OCI-LY3 (cell line): ENCODE results near the gene MAP3K3.

Experiments
- H2AFZ ChIP-seq: fragments of 200-600, 300-600 bp; shearing (Covaris generic); 2 replicates; pipeline ENCODE4 v1.6.0; 2014; ENCODE audit warnings: antibody characterized with exemption, low read depth, low read length
- H3K27ac ChIP-seq: fragments of 200-600, 300-600 bp; sonication (generic); 2 replicates; pipeline ENCODE4 v1.5.1; 2014; ENCODE audit warnings: mild to moderate bottlenecking, low read length, moderate library complexity, mixed read lengths
- H3K27me3 ChIP-seq: fragments of 200-600, 300-600 bp; sonication (generic); 2 replicates; pipeline ENCODE4 v1.6.1; 2014; ENCODE audit warnings: low read depth, low read length, mixed read lengths
- H3K36me3 ChIP-seq: fragments of 200-600, 300-600 bp; sonication (generic); replicated peaks from 2 replicates; pipeline ENCODE3; 2014; ENCODE audit warnings: low read depth, low read length, mixed read lengths
- H3K4me1 ChIP-seq: fragments of 300-600, 200-600 bp; sonication (generic); 2 replicates; pipeline ENCODE4 v1.6.1; 2014; ENCODE audit warnings: low read length, mixed read lengths
- H3K4me2 ChIP-seq: fragments of 200-600, 300-600 bp; sonication (generic); 2 replicates; pipeline ENCODE4 v1.6.1; 2014; ENCODE audit warnings: low read length, mixed read lengths
- H3K4me3 ChIP-seq: fragments of 300-600, 200-600 bp; sonication (generic); 2 replicates; pipeline ENCODE4 v1.5.1; 2014; ENCODE audit warnings: antibody characterized with exemption, mild to moderate bottlenecking, low read length, moderate library complexity
- H3K79me2 ChIP-seq: fragments of 300-600, 200-600 bp; shearing (Covaris generic); 2 replicates; pipeline ENCODE4 v1.6.1; 2014; ENCODE audit warnings: mild to moderate bottlenecking, low read length, mixed read lengths
- H3K9ac ChIP-seq: fragments of 300-600, 200-600 bp; shearing (Covaris generic); 2 replicates; pipeline ENCODE4 v1.6.0; 2014; ENCODE audit warnings: mild to moderate bottlenecking, low read length, moderate library complexity
- H3K9me3 ChIP-seq: fragments of 200-600, 300-600 bp; shearing (Covaris generic); 2 replicates; pipeline ENCODE4 v1.6.1; 2014; ENCODE audit warnings: low read length, mixed read lengths; ENCODE audit not compliant: insufficient read depth
- H4K20me1 ChIP-seq: fragments of 200-600, 300-600 bp; sonication (generic); 2 replicates; pipeline ENCODE4 v1.6.1; 2016; ENCODE audit warnings: low read length, mixed read lengths; ENCODE audit not compliant: insufficient read depth
- CTCF ChIP-seq: fragments of 200-600, 300-600 bp; sonication (generic); IDR thresholded peaks from 2 replicates; pipeline ENCODE4 v1.5.1; 2014; ENCODE audit warnings: antibody characterized with exemption, low read length, low read depth
- EZH2phosphoT487 ChIP-seq: fragments of 200-600 bp; shearing (Covaris generic); IDR thresholded peaks from 2 replicates; pipeline ENCODE4 v1.6.1; 2018; ENCODE audit warnings: antibody characterized with exemption, mixed run types, low read depth

The MAP3K3 gene

GRCh38 chr17:63692195-63692816 lies 70.1 kb downstream of the MAP3K3 start:
- Histone ChIP-seq H3K9me3 (no peaks in the 10 kb centered on the region), H4K20me1 (peaks cover 6% of the 10 kb centered on the region; the same call in 1 of the 2 replicates), H3K79me2 (peaks cover under 1% of the 10 kb centered on the region; the same call in 1 of the 2 replicates), H3K4me1 (peaks cover 43% of the 10 kb centered on the region), H3K27me3 (no peaks in the 10 kb centered on the region), H3K9ac (no peak overlapping the region), H3K4me2 (no peak overlapping the region), H3K4me3 (no peak overlapping the region), H2AFZ (no peak overlapping the region), H3K36me3 (peaks cover 29% of the 10 kb centered on the region), H3K27ac (no peak overlapping the region)
- TF ChIP-seq CTCF (no peak), EZH2phosphoT487 (no peak)

GRCh38 chr17:63693411-63694113 lies 71.3 kb downstream of the MAP3K3 start:
- Histone ChIP-seq H3K9ac (no peak overlapping the region), H3K27me3 (no peaks in the 10 kb centered on the region), H3K27ac (no peak overlapping the region), H4K20me1 (peaks cover 10% of the 10 kb centered on the region; the same call in 1 of the 2 replicates), H3K9me3 (no peaks in the 10 kb centered on the region), H3K4me1 (peaks cover 45% of the 10 kb centered on the region), H3K36me3 (peaks cover 38% of the 10 kb centered on the region), H3K4me2 (no peak overlapping the region), H3K4me3 (no peak overlapping the region), H2AFZ (no peak overlapping the region), H3K79me2 (peaks cover 13% of the 10 kb centered on the region)
- TF ChIP-seq CTCF (no peak), EZH2phosphoT487 (no peak)

GRCh38 chr17:63694229-63694949 lies 72.2 kb downstream of the MAP3K3 start:
- Histone ChIP-seq H2AFZ (no peak overlapping the region), H4K20me1 (peaks cover 10% of the 10 kb centered on the region; the same call in 1 of the 2 replicates), H3K9me3 (no peaks in the 10 kb centered on the region), H3K9ac (no peak overlapping the region), H3K36me3 (peaks cover 36% of the 10 kb centered on the region), H3K4me1 (peaks cover 39% of the 10 kb centered on the region), H3K27ac (no peak overlapping the region), H3K27me3 (no peaks in the 10 kb centered on the region), H3K79me2 (peaks cover 20% of the 10 kb centered on the region), H3K4me2 (no peak overlapping the region), H3K4me3 (no peak overlapping the region)
- no peak for TF ChIP-seq EZH2phosphoT487
- TF ChIP-seq CTCF, result no peak
